Measurements from ENCODE around the gene RYR3.

Gene RYR3

DNA sequence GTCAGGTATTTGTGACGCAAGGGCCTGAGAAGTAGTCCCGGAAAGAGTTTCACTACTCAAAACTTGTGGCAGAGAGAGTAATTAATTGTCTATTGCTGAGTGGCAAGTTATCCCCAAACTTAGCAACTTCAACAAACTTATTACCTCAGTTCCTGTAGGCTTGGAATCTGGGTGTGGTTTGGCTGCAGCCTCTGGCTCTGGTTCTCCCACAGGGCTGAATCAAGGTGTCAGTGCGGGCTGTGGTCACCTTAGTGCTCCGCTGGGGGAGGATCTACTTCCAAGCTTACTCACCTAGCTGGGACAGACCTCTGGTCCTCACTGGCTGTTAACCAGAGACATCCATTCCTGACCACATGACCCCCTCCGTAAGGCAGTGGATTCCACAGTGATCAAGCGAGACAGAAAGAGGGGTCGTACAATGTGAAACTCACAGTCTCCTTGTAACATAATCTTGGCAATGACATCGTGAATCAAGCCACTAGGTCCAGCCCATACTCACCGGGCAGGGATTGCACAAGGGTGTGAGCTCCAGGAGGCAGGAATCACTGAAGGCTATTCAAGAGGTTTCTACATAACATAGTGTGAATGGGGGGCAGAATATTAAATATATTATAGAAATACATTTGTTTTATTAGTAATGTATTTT, 138.3 kb downstream of the RYR3 start:
- DNase-seq (ENCODE audit: low read depth, low spot score) = peak; percentile 19

DNA sequence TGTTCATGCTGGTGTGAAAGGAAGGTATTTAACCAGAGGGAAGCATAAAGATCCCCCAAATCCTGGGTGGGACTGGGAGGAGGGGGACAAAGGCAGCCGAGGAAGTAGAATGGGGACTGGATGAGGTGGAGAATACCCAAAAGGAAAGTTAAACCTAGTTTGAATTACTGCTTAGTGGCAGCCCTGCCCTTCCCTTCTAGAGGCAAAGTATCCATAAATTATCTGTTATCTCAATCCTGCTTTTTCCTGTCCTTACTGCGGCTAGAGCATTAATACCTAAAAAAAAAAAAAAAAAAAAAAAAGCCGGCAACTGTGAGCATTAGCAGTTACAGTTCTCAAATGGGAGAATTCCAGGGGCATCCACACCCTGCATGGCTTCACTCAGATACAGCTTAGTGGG, 139.0 kb downstream of the RYR3 start:
- no peak for DNase-seq (ENCODE audit: low read depth, low spot score)

DNA sequence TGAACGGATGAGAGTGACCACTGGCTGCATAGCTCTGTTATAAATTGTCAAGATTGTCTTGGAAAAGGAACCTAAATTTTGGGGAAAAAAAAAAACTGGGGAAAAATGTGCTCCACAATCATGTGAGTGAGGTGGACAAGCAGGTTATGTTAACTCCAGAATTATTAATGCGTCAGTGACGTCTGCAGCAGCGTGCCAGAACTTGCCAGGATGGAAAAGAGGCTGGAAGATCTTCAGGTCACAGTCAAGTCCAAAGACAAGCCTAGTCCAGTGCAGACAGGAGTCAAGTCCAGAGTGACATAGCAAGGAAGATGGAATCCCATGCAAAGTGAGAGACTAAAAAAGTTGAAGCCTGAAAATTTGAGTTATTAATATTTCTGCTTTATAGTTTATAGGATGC, 140.6 kb downstream of the RYR3 start:
- DNase-seq (ENCODE audit: low read depth, low spot score) = no peak

DNA sequence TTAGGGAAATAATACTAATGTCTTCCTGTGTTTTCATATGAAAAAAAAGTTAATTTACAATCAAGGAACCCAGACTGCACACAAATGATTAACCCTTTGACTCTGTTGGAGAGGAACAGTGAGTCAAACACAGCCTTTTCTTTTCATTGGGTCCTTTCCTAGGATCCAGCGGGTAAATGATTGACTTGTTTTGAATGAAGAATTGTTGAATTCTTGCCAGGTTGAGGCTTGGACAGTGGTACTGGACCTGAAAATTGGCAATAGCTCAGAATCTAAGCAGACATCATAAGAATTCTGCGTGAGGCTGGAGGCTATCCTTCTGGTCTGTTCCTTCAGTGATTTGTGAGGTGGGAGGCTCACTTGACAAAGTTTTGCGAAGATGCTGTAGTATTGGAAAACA, 143.0 kb downstream of the RYR3 start:
- no peak for DNase-seq (ENCODE audit: low read depth, low spot score)

DNA sequence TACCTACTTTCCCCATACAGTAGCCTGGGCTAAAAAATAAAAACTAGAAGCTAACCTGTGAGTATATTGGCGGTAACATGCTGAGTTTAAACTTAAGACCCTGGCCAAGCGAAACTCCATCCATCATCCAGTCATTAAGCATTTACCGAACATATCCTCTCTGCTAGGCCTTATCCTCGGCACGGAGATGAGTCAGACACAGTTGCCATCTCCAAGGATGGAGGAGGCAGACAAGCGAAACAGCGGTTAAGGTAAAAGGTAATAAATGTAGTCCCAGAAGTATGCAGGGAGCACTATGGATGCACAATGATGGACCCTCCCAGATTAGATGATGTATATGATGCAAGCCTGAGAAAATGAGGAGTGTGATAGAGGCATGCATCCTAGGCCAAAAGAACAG, 143.6 kb downstream of the RYR3 start:
- DNase-seq (ENCODE audit: low read depth, low spot score) = no peak

DNA sequence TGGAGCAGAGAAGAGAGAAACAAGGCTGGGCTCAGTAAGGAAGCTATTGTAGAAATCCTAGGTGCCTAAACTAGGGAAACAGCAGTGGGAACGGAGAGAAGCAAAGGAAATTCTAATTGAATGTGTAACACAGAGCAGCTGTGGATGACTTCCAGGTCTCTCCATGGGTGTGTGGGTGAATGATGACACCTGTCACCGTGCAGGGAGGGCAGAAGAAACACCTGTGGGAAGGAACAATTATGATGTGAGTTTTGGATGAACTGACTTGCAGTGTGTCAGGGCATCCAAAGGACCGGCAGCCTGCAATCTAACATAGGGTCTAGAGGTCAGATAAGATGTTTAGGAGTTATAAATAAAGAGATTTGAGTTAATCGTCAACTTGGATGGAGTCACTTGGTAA, 144.2 kb downstream of the RYR3 start:
- no peak for DNase-seq (ENCODE audit: low read depth, low spot score)

DNA sequence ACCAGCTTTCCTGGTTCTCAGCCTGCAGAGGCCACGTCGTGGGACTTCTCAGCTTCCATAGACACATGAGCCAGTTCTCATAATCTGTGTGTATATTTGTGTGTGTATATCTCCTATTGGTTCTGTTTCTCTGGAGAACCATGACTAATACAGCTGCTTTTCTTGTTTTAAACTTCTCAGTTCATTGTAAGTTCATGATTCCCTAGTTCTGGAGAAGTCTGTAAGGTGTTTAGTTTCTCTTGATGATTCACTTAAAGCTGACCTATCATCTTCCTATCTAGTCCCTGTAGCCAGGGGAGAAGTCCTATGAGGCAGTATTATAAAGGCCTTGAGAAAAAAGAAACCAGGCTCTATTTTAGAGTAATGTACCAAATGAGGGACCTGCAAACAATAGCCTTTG, 147.7 kb downstream of the RYR3 start:
- no peak for DNase-seq (ENCODE audit: low read depth, low spot score)

DNA sequence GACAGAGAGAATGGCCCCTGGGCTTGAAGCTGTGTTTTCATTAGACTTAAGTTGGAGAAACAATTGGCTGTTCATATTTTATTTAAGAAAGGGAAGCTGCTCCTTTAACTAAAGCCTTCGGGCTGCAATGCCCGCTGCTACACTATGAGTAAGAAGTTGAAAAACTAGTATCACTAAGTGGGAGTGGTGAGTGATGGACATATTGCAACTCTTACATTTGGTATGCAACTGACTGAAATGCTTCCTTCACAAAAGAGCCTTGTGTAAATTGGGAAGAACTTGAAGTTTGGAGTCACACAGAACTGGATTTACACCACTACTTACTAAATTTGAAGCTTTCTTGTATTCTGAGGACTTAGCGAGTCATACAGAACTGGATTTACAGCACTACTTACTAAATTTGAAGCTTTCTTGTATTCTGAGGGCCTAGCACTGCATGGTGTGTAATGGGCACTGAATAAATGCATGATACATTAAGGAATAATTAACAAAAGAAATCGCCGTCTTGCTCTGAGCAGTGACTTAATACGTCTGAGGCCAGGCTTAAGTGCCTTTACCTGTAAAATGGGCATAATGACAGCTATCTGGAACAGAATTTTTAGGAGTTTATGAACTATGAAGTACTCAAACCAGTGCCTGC, 149.5 kb downstream of the RYR3 start:
- DNase-seq (ENCODE audit: low read depth, low spot score) = no peak

DNA sequence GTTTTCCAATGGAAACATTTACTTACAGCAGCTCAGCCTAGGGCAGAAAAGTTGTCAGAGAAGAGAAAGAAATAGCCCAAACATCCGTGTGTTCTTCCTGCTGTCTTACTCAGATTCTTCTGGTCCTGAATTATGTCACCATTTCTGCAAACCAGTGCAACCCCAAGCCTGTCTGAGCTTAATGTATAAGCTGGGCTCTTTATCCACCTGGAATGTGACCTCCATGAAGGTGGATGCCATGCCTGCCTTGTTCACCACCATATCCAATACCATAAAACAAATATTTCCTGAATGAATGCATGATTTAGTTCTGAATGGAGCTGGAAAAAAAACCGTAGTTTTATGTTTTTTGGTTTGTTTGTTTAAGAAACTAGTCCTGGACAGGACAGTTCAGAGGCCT, 150.9 kb downstream of the RYR3 start:
- no peak for DNase-seq (ENCODE audit: low read depth, low spot score)

DNA sequence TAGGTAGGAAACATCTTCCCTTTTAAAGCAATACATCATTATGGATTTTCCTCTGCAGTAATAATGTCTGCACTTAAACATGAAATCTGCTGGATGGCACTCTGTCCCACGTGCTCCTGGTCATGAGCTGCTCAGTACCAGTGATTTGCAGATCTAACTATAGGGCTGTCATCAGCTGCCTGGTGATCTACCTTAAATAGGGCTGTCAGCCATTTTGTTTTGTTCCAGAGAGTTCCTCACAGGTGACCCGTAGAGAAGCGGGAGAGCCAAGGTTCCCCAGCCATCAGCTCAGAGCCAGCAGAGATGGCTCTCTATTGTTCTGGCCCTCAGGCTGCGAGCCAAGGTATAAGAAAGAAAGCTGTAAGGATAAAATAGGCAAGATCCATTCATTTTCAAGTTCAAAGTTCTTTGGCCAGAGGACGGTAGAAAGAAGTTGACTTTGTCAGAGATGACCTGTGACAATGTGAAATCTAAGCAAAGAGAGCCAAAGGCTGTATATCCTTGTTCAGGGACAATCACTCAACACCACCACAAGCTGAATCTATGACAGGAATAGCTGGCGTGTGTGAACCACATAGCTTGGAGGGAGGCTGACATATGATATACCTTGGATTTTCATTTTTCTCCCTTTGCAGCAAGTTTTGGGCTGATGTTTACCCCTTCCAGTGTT, 156.5 kb downstream of the RYR3 start:
- DNase-seq (ENCODE audit: low read depth, low spot score) = no peak

DNA sequence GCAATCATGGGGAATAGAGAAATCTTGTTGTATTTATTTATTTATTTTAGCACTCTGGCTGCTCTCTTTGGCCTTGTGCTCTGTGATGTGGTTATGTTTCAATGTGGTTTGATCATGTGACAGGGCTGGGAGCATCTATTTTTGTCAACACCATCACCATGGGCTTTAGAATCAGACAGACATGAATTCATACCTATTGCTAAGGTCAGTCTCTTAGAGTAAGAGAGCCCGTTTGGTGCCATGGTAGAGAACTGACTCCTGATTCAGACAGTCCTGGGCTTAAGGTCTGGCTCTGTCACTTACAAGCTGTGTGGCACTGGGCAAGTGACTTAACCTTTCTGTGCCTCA, 157.0 kb downstream of the RYR3 start:
- no peak for DNase-seq (ENCODE audit: low read depth, low spot score)

DNA sequence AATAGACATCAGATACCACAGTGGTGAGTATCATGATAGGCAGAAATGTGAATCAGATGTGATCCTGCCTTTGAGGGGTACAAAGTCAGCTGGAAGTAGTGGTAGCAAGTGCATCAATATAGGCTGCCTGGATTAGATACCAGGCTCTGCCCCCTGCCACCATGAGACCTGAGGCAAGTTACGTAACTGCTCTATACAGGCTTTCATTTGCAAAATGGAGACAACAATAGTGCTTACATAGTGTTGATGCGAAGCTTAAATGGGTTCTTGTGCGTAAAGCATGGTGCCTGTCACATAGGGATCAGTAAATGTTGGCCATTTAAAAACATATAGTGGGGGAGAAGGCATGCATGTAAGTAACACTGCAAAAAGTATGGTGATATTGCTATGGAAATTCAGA, 158.0 kb downstream of the RYR3 start:
- peak; percentile 10 for DNase-seq (ENCODE audit: low read depth, low spot score)

DNA sequence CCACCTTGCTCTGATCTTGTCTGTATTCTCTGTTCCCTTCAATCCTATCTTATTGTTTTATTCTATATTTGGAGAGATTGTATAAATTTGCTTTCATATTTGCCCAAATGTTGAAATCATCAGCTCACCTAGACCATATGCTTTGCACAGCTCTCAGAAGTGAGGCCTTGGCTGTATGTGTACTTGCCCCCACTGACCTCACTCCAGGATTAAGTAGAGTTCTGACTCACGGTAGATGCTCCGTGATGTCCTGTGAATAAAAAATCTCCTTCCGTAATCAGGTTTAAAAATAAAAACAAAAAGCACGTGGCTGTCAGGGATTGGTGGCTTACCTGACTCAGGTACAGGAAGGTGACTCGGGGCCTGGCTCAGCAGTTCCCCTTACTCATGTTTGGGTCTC, 162.2 kb downstream of the RYR3 start:
- no peak for DNase-seq (ENCODE audit: low read depth, low spot score)

DNA sequence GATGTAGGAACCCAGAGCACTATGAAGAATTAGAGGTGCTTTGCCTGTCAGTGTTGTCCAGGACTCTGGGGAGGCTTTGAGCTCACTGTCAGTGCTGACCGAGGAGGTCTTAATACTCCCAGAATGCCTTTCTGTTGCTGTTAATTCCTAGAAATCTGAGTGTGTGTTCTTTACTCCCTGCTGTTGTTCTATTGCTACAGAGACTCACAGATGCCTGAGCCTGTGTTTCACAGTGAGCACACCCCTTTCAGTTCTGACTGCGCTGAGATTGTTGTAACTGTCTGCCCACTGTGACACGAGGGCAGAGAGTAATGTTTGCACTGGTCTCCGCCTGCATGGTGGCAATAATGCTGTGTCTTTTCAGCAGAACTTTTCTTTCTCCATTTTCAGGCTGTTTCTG, 162.9 kb downstream of the RYR3 start:
- no peak for DNase-seq (ENCODE audit: low read depth, low spot score)

DNA sequence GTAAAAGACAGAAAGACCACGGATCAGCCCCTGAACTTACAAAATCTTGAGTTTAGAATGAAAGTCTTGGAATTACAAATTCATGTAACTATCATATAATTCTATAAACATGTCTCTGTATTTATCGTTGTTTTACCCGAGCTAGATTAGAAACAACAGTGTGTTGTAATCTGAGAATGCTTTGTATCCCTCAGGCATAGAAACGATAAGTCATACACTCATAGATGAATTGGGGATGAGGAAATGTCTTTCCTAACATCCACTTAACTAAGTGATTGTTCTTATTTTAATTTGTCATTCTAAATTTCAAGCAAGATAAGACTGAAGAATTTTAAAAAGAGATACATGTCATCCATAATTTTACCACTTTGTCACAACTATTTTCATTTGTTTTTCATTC, 165.3 kb downstream of the RYR3 start:
- DNase-seq (ENCODE audit: low read depth, low spot score) = no peak

DNA sequence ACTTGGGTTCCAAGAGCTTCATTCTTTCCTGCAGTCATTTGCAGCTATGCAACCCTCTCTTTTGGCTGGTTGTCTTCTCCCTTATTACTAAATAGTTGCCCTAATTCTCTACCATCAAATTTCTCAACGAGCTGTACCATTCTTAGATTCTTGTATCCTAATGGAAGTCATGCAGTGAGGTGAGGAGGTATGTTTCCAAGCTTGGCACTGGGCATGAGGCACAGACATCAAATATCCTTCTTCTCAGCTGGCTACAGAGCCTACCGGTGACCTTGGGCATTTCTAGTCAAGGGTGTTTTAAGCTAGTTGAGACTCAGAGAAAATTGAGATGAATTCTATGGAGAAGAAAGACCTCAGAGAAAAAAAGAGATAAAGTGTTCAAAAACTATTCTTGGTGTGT, 166.1 kb downstream of the RYR3 start:
- no peak for DNase-seq (ENCODE audit: low read depth, low spot score)

DNA sequence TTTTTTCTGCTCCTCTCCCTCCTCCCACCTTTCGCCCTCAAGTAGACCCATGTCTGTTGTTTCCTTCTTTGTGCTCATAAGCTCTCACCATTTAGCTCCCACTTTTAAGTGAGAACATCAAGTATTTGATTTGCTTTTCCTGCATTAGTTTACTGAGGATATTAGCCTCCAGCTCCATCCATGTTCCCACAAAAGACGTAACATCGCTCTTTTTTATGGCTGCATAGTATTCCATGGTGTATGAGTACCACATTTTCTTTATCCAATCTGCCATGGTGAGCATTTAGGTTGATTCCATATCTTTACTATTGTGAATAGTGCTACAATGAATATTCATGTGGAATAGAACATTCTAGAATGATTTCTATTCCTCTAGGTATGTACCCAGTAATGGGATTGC, 178.6 kb downstream of the RYR3 start:
- no peak for DNase-seq (ENCODE audit: low read depth, low spot score)

DNA sequence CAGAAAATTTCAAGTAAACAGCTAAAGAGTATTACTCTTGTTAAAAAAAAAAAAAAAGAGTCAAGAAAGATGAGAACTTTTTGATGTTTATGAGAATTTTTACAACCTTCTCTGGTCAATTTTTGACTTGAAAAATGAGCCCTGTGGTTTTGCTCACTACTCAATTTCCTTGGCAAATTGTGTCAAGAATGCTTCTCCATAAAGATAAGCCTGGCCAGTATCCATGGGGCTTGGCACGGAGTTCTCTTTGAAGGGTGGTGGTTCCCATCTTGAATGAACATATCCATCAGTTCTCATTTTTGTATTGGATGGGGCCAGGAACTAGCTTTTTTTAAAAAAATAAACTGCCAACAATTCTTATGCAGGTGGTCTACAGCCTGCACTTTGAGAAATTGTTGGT, 179.9 kb downstream of the RYR3 start:
- DNase-seq (ENCODE audit: low read depth, low spot score) = no peak

DNA sequence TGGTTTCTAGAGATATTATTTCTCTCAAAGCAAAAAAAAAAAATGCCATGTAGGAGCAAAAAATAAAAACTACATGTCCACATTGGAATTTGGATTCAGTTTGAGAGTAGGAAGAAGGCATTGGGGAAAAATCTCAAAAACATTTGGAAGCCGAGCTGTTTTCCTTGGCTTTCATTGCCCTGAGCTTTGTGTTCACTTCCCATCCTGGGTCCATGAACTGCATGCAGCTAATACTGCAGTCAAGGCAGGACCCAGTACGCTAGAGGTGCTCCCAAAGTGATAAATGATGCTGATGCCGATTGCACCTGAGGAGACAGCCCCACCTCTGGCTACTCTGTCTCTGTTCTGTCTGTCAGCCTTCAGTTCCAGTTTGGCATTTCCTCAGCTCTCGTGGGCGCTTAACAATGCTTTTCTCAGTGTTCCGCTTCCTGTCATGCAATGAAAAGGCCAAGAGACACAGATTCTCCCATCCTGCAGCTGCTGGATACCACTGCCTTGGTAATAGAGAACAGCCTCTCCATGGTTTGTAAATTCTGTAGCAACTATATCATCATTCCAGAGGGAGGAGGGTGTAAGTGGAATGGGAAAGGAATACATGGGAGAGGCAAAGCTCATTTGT, 181.8 kb downstream of the RYR3 start:
- no peak for DNase-seq (ENCODE audit: low read depth, low spot score)

DNA sequence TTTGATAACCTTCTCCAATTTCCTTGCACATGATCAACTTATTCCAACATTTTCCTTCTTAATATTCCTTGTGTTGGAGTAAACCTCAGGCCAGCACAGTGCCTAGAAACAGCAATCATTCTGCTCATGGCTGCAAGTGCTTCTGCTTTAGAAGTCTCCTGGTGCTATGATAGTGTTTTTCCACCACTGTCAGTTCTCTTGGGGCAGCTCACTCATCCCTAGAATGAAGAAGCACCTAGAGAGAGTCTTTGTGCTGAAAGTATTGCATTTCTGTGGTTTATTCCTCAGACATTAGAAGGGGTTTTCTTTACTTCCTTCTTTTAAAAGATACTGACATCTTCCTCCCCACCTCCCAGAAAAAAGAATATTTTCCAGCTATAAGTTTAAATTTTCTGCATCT, 183.5 kb downstream of the RYR3 start:
- DNase-seq (ENCODE audit: low read depth, low spot score) = no peak

DNA sequence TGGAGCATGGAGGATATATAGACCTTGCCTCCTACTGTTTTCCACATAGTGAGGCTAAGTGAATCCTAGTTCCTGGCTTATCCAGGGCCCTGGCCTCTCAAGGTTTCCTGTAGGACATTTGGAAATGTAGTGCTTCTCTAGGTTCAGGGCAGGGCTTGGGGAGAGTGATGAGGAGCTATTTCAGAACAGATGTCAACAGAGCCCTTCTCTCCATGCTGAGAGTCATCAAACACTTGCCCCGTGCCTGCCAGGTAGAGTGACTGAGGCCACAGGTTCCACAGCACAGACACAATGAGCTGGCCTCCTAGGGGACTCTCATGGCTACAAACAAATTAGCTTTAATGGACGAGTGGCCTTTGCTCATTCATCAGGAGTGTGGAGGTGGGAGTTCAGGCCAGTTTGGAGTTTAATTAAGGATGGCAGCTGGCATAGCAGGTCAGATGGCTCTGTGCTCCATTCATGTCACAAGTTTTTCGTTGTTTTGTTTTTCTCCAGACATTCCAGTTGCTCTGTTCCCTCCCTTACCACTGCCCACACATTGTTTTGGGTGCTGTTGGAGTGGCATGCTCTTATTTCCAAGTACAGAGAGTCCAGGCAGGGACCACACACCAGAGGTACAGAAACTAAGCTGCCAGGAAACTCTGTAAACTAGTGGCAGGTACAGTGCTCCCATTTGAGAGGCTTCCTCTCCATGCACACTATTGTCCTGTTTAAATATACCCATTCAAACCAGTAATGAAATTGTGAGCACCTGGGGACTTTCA, 189.8 kb downstream of the RYR3 start:
- DNase-seq (ENCODE audit: low read depth, low spot score) = peak; percentile 18

DNA sequence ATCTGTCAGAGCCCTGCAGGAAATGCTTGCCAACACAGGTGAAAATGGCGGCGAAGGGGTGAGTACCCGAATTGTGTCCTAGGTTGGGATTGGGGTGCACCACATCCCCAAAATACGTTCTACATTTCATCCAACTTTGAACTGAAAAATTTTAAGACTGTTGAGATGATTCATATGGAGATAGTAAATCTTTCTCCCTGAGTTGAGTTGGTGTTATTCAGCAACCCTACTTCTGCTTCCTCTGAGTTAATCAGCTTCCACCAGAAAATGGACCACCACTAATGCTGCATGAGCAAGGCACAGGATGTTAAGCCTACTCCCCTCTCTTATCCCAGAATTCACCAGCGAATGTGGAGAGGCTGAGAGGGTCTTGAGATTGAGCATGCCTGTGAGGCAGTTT, 192.9 kb downstream of the RYR3 start:
- DNase-seq (ENCODE audit: low read depth, low spot score) = no peak

Measured in ELF-1 (cell line).